K562 (cell line): ENCODE data around the gene AP3S2. TPM values are rescaled to one million over a fixed set of nuclear protein-coding genes. Genes with fewer than 3 reads are reported as not detected.

ENCODE experiments used
- ATAC-seq: fragments of 200-7000 bp; cut with Tn5 transposase; 3 replicates; pipeline ENCODE4 v1.9.1; 2020; ENCODE audit warnings: moderate library complexity
- BruUV-seq: library from RNA; stranded (reverse); fragments of 400-500 nt; replicated peaks from 2 replicates; lab custom pipeline; 2021; lab: Mats Ljungman, UMichigan
- CTCF ChIA-PET: fragments of 300-600 bp; formaldehyde crosslinking; extraction: SDS; loops from one replicate; lab custom pipeline; 2021; ENCODE audit warnings: low intra/inter-chr PET ratio; lab: Yijun Ruan, JAX
- POLR2A ChIA-PET: fragments of 300-600, 350-650 bp; sonication (Branson Sonifier 250); formaldehyde crosslinking; extraction: SDS; loops from one replicate; lab custom pipeline; 2021; ENCODE audit warnings: antibody characterized with exemption, inconsistent platforms; lab: Yijun Ruan, JAX
- DNase-seq, 4 experiments: peaks; one replicate each; pipeline versions ENCODE4 v3.0.0 to v3.0.0-alpha.2; 2011 to 2018; ENCODE audit warnings: low spot score in 3 of 4, mixed read lengths in 3 of 4; ENCODE audit errors: extremely low read depth in 1 of 4
- FAIRE-seq: peaks from 2 replicates; lab custom pipeline; 2011; peaks lifted over from hg19 to GRCh38; lab: Jason Lieb, UNC
- H2AFZ ChIP-seq: 2 replicates; pipeline ENCODE4 v1.6.0; 2011; ENCODE audit warnings: low read depth, low read length, control low read depth, inconsistent platforms
- H3K27ac ChIP-seq: fragments of 200-600 bp; 3 replicates; pipeline ENCODE4 v1.8.0; 2011; ENCODE audit warnings: low read depth, mild to moderate bottlenecking, control low read depth, inconsistent platforms, low read length, moderate library complexity, mixed read lengths; ENCODE audit errors: extremely low read depth
- H3K27me3 ChIP-seq, 2 experiments: fragments of 300-600 bp in 1 of 2; 2 replicates in 1 of 2; 3 replicates in 1 of 2; pipeline versions ENCODE4 v1.6.0 to v1.8.0; 2011; ENCODE audit warnings: inconsistent platforms in 2 of 2, low read length in 2 of 2, mild to moderate bottlenecking in 1 of 2, mixed read lengths in 1 of 2, moderate library complexity in 1 of 2; ENCODE audit not compliant: control insufficient read depth in 2 of 2, insufficient read depth in 2 of 2
- H3K36me3 ChIP-seq: fragments of 300-600 bp; 3 replicates; pipeline ENCODE4 v1.8.0; 2011; ENCODE audit warnings: mild to moderate bottlenecking, low read length, inconsistent platforms; ENCODE audit not compliant: control insufficient read depth, insufficient read depth
- H3K4me1 ChIP-seq, 2 experiments: fragments of 200-600 bp in 1 of 2; replicated peaks in 1 of 2; 2 replicates in 1 of 2; 3 replicates in 1 of 2; pipeline versions ENCODE4 v1.5.1 to v1.8.0; 2011; ENCODE audit warnings: inconsistent platforms in 2 of 2, low read length in 2 of 2, mild to moderate bottlenecking in 1 of 2, mixed read lengths in 1 of 2, moderate library complexity in 1 of 2; ENCODE audit not compliant: control insufficient read depth in 2 of 2, insufficient read depth in 2 of 2
- H3K4me2 ChIP-seq: 2 replicates; pipeline ENCODE4 v1.6.1; 2011; ENCODE audit warnings: low read length, control low read depth, inconsistent platforms, mixed read lengths; ENCODE audit not compliant: insufficient read depth
- H3K4me3 ChIP-seq: fragments of 200-600 bp; sonication (generic), shearing (Covaris generic); 2 replicates; pipeline ENCODE4 v1.5.1; 2016; ENCODE audit warnings: control low read depth, inconsistent platforms
- H3K79me2 ChIP-seq: fragments of 200-600 bp; 3 replicates; pipeline ENCODE4 v1.8.0; 2011; ENCODE audit warnings: low read length, inconsistent platforms; ENCODE audit not compliant: control insufficient read depth, insufficient read depth
- H3K9ac ChIP-seq, 2 experiments: 2 replicates each; pipeline versions ENCODE4 v1.6.0 to v1.6.1; 2011; ENCODE audit warnings: low read depth in 2 of 2, low read length in 2 of 2, control low read depth in 1 of 2, inconsistent platforms in 1 of 2, mild to moderate bottlenecking in 1 of 2, mixed read lengths in 1 of 2; ENCODE audit not compliant: insufficient read depth in 1 of 2
- H3K9me1 ChIP-seq: one replicate; pipeline ENCODE4 v1.6.0; 2011; ENCODE audit warnings: inconsistent platforms, mild to moderate bottlenecking, low read length, moderate library complexity; ENCODE audit not compliant: control insufficient read depth, insufficient read depth
- H3K9me3 ChIP-seq: replicated peaks from 2 replicates; pipeline ENCODE4 v1.5.1; 2011; ENCODE audit warnings: low read depth, low read length, inconsistent platforms; ENCODE audit not compliant: control insufficient read depth, insufficient read depth
- H4K20me1 ChIP-seq: replicated peaks from 2 replicates; pipeline ENCODE4 v1.6.1; 2011; ENCODE audit warnings: low read length, inconsistent platforms, mixed read lengths; ENCODE audit not compliant: control insufficient read depth, insufficient read depth
- ARID2 ChIP-seq: fragments of 450-650 bp; IDR thresholded peaks from 2 replicates; pipeline ENCODE4 v1.6.1; 2017; ENCODE audit warnings: antibody characterized with exemption, mild to moderate bottlenecking
- EGR1 ChIP-seq: fragments of 450-650 bp; conservative IDR thresholded peaks from 2 replicates; pipeline ENCODE4 v1.6.1; 2017; ENCODE audit warnings: mild to moderate bottlenecking
- ELF1 ChIP-seq: fragments of 200-800 bp; sonication (Bioruptor generic); IDR thresholded peaks from 2 replicates; pipeline ENCODE4 v1.6.1; 2016; ENCODE audit warnings: missing genetic modification characterization, missing compliant biosample characterization
- ESRRB ChIP-seq: fragments of 250-450 bp; sonication (Bioruptor Pico); IDR thresholded peaks from 2 replicates; pipeline ENCODE4 v1.5.0; 2020; ENCODE audit warnings: mild to moderate bottlenecking, moderate library complexity, borderline replicate concordance
- GABPB1 ChIP-seq: sonication (generic); formaldehyde crosslinking; IDR thresholded peaks from 2 replicates; pipeline ENCODE4 v1.8.0; 2022; ENCODE audit warnings: mild to moderate bottlenecking, missing genetic modification reagents
- GTF2A2 ChIP-seq: IDR thresholded peaks from 2 replicates; pipeline ENCODE4 v1.6.1; 2016; ENCODE audit warnings: mild to moderate bottlenecking, missing genetic modification characterization, missing compliant biosample characterization
- KHSRP ChIP-seq: fragments of 450-650 bp; IDR thresholded peaks from 2 replicates; pipeline ENCODE4 v1.6.1; 2017
- KLF10 ChIP-seq: fragments of 250-450 bp; sonication (Bioruptor Pico); IDR thresholded peaks from 2 replicates; pipeline ENCODE4 v1.6.1; 2021; ENCODE audit warnings: matching md5 sums
- OTX1 ChIP-seq: fragments of 450-650 bp; formaldehyde crosslinking; IDR thresholded peaks from 2 replicates; pipeline ENCODE4 v1.4.0; 2022; ENCODE audit warnings: mild to moderate bottlenecking
- POLR2H ChIP-seq: IDR thresholded peaks from 2 replicates; pipeline ENCODE4 v1.6.1; 2016; ENCODE audit warnings: missing genetic modification characterization, low read depth, mild to moderate bottlenecking, control low read depth, missing compliant biosample characterization, moderate library complexity
- SAP30 ChIP-seq: fragments of 200-600 bp; sonication (generic); IDR thresholded peaks from 2 replicates; pipeline ENCODE4 v1.6.1; 2012; ENCODE audit warnings: borderline replicate concordance, low read depth, mild to moderate bottlenecking, moderate library complexity, low read length, control low read depth, inconsistent platforms; ENCODE audit not compliant: insufficient read depth, poor library complexity, severe bottlenecking
- SMARCB1 ChIP-seq: IDR thresholded peaks from 2 replicates; pipeline ENCODE4 v1.6.1; 2011; ENCODE audit warnings: improper control_type of control experiment, low read depth; ENCODE audit not compliant: insufficient read length
- UBTF ChIP-seq, 2 experiments: IDR thresholded peaks; 2 replicates each; pipeline ENCODE4 v1.6.1; 2012; ENCODE audit warnings: improper control_type of control experiment in 2 of 2, low read depth in 2 of 2, low read length in 2 of 2, borderline replicate concordance in 1 of 2
- WGBS: fragments of 100-300 bp; shearing (Covaris generic); methylation state at CpG from one replicate; pipeline ENCODE4 v1.1.6; 2016; ENCODE audit warnings: low coverage, mixed read lengths; ENCODE audit not compliant: insufficient coverage; ENCODE audit errors: missing lambda C conversion rate; 5-methylcytosine and 5-hydroxymethylcytosine counted together
- in situ Hi-C: fragments of 300-500 bp; cut with MboI; formaldehyde crosslinking; loops from 4 replicates; pipeline ENCODE4 v1.15.0; 2018; ENCODE audit warnings: inconsistent platforms, mixed read lengths
- intact Hi-C: fragments of 100-400 bp; cut with micrococcal nuclease; formaldehyde crosslinking; loops from 2 replicates; pipeline ENCODE4 v1.14.2; 2022
- polyA plus RNA-seq, 8 experiments: library from polyadenylated mRNA; depleted of rRNA in 4 of 8; stranded (reverse) in 5 of 8; unstranded in 3 of 8; fragments of >200 nt; fragmentation: Nextera tagmentation in 2 of 8; fragmentation: Illumina TruSeq in 1 of 8; extraction: Ambion mirVana in 2 of 8; extraction: Trizol in 1 of 8; gene quantifications; 2 replicates each; pipeline versions ENCODE4 v1.2.1 to v1.2.3, GENCODE V29; 2011 to 2014; ENCODE audit warnings: inconsistent platforms in 1 of 8, missing spikeins in 1 of 8
- total RNA-seq, 7 experiments: library from RNA; depleted of rRNA in 6 of 7; stranded (reverse); fragments of >200 nt in 6 of 7; fragmentation: Illumina TruSeq in 2 of 7; extraction: Trizol in 2 of 7; gene quantifications; 2 replicates each; pipeline versions ENCODE4 v1.2.1 to v1.2.3, GENCODE V29; 2011 to 2021; ENCODE audit warnings: low replicate concordance in 1 of 7
- TF ChIP-seq, protein P1 (sequence below): fragments of 450-650 bp; conservative IDR thresholded peaks from 2 replicates; pipeline ENCODE4 v1.6.1; 2016; ENCODE audit warnings: missing genetic modification characterization, low read depth, mild to moderate bottlenecking, missing compliant biosample characterization, moderate library complexity

Gene AP3S2
- total and polyA plus RNA-seq, 9 of the 15 experiments (the other 6 are each of a cell fraction or from before 2014, with no cell fraction given) = 16.4 to 54.1 (median 37.4) TPM

GRCh38 chr15:89783861-89784685 is 109.7 kb downstream of the AP3S2 start (continued):
- no peak for TF ChIP-seq UBTF (IDR thresholded peaks at IDR 0.05; ENCODE audit: borderline replicate concordance in 1 of 2, low read depth in 2 of 2, low read length in 2 of 2)
- no peak for TF ChIP-seq ESRRB
- TF ChIP-seq SMARCB1 = no peak

- H3K27ac ChIP-seq = peak overlapping the region; percentile 77; the same call in 2 of the 3 replicates
- no peaks in the 10 kb centered on the region for H3K27me3 ChIP-seq
- no TSS peak for BruUV-seq
- no peaks in the 10 kb centered on the region; the same call in 1 of the 2 replicates for H3K9me3 ChIP-seq
- DNase-seq (peak; percentile 44 to 75 (median 55)), FAIRE-seq (peak; percentile 72), ATAC-seq (peak; percentile 80)
- peak overlapping the region in 1 of 2 experiments; percentile 65; a peak in 2 of 4 replicates for H3K9ac ChIP-seq
- H3K36me3 ChIP-seq = no peaks in the 10 kb centered on the region
- ChIA-PET CTCF (no interaction called here), POLR2A (interaction anchor here (0.7 to 1.7 kb wide), 6 partner anchors 10 to 319 kb away, joined by 3 to 5 read pairs (median 4); partner anchors contain the start of genes AP3S2 and IDH2)
- intact Hi-C loops (loop anchor here (2.0 kb wide), 1 partner anchor 32 kb away; the partner anchor contains the start of gene ANPEP), in situ Hi-C loops (loop anchor here (10.0 kb wide), 1 partner anchor 452 kb away; the partner anchor contains the start of genes CIB1 and GDPGP1)
- peaks cover 35 to 37% of the 10 kb centered on the region in 2 experiments for H3K4me1 ChIP-seq
- no peaks in the 10 kb centered on the region for H3K9me1 ChIP-seq
- no peaks in the 10 kb centered on the region for H4K20me1 ChIP-seq
- 7% methylated on average over 14 of the region's 14 CpGs for WGBS
- peak overlapping the region; percentile 86 for H2AFZ ChIP-seq
- H3K79me2 ChIP-seq = no peaks in the 10 kb centered on the region
- no peak overlapping the region for H3K4me3 ChIP-seq
- peak overlapping the region; percentile 69 for H3K4me2 ChIP-seq
- TF ChIP-seq GTF2A2 = no peak
- TF ChIP-seq, protein P1, sequence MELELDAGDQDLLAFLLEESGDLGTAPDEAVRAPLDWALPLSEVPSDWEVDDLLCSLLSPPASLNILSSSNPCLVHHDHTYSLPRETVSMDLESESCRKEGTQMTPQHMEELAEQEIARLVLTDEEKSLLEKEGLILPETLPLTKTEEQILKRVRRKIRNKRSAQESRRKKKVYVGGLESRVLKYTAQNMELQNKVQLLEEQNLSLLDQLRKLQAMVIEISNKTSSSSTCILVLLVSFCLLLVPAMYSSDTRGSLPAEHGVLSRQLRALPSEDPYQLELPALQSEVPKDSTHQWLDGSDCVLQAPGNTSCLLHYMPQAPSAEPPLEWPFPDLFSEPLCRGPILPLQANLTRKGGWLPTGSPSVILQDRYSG (tag) = 0 out of 2 replicates have a peak, but pooled peaks have one; percentile 51
- no peak for TF ChIP-seq EGR1
- TF ChIP-seq SAP30 = no peak
- TF ChIP-seq OTX1 (CRISPR knock-in tag) = no peak
- no peak for TF ChIP-seq KHSRP
- no peak for TF ChIP-seq ELF1
- no peak for TF ChIP-seq ARID2
- TF ChIP-seq GABPB1 (CRISPR knock-in tag) = peak; percentile 12; the same call in 1 of the 2 replicates
- no peak for TF ChIP-seq KLF10 (CRISPR knock-in tag)
- TF ChIP-seq POLR2H (tag) = no peak
These were observed 110.5 kb downstream of the AP3S2 start for GRCh38 chr15:89783111-89783860.
